SU-DHL-6 (cell line): ENCODE results near the gene CYP4V2.

Experiments used
- H2AFZ ChIP-seq: fragments of 200-600 bp; sonication (generic); 2 replicates; pipeline ENCODE4 v1.6.1; 2014; ENCODE audit warnings: low read depth, mild to moderate bottlenecking, moderate library complexity, mixed read lengths, antibody characterized with exemption, low read length; ENCODE audit not compliant: severe bottlenecking
- H3F3A ChIP-seq: fragments of 200-600 bp; shearing (Covaris generic); 2 replicates; pipeline ENCODE4 v1.6.0; 2016; ENCODE audit warnings: antibody characterized with exemption, mild to moderate bottlenecking; ENCODE audit not compliant: insufficient read depth
- H3K27ac ChIP-seq: fragments of 200-600 bp; sonication (generic); 2 replicates; pipeline ENCODE4 v1.5.1; 2016; ENCODE audit warnings: low read depth, mild to moderate bottlenecking, low read length, moderate library complexity, mixed read lengths
- H3K27me3 ChIP-seq: fragments of 200-600 bp; sonication (generic), shearing (Covaris generic); 2 replicates; pipeline ENCODE4 v1.6.0; 2014; ENCODE audit warnings: mild to moderate bottlenecking, low read length
- H3K36me3 ChIP-seq: fragments of 200-600 bp; sonication (generic); 2 replicates; pipeline ENCODE4 v1.6.1; 2014; ENCODE audit warnings: mild to moderate bottlenecking, low read length, mixed read lengths
- H3K4me2 ChIP-seq: fragments of 300-600, 200-600 bp; shearing (Covaris generic), sonication (generic); 2 replicates; pipeline ENCODE4 v1.6.0; 2014; ENCODE audit warnings: low read length, low read depth, mild to moderate bottlenecking; ENCODE audit not compliant: poor library complexity, severe bottlenecking
- H3K4me3 ChIP-seq: fragments of 200-600 bp; sonication (generic); 2 replicates; pipeline ENCODE4 v1.5.1; 2014; ENCODE audit warnings: antibody characterized with exemption, low read length, mild to moderate bottlenecking, mixed read lengths; ENCODE audit not compliant: insufficient read depth, poor library complexity, severe bottlenecking
- H3K79me2 ChIP-seq: fragments of 200-600 bp; sonication (generic); 2 replicates; pipeline ENCODE4 v1.6.1; 2014; ENCODE audit warnings: mild to moderate bottlenecking, low read length, moderate library complexity; ENCODE audit not compliant: insufficient read depth
- H3K9ac ChIP-seq: fragments of 200-600 bp; sonication (generic); 2 replicates; pipeline ENCODE4 v1.7.0; 2014; ENCODE audit warnings: mild to moderate bottlenecking, low read length
- H3K9me2 ChIP-seq: fragments of 200-600 bp; sonication (generic); replicated peaks from 2 replicates; pipeline ENCODE4 v1.6.1; 2014; ENCODE audit warnings: low read length; ENCODE audit not compliant: insufficient read depth
- H3K9me3 ChIP-seq: fragments of 200-600 bp; sonication (generic); 2 replicates; pipeline ENCODE4 v1.6.1; 2014; ENCODE audit warnings: low read length, mixed read lengths; ENCODE audit not compliant: insufficient read depth
- H4K20me1 ChIP-seq: fragments of 200-600 bp; sonication (generic); 2 replicates; pipeline ENCODE4 v1.6.1; 2014; ENCODE audit warnings: low read depth, mild to moderate bottlenecking, antibody characterized with exemption, low read length, moderate library complexity, mixed read lengths
- EZH2phosphoT487 ChIP-seq: fragments of 200-600 bp; sonication (generic), shearing (Covaris generic); conservative IDR thresholded peaks from 2 replicates; pipeline ENCODE4 v1.6.1; 2018; ENCODE audit warnings: mild to moderate bottlenecking, antibody characterized with exemption, low read length, moderate library complexity, mixed read lengths
- TF ChIP-seq, protein P1 (sequence below): fragments of 200-600 bp; sonication (generic); IDR thresholded peaks from one replicate; pipeline ENCODE4 v1.5.1; 2017; ENCODE audit warnings: antibody characterized with exemption, mild to moderate bottlenecking, low read length, moderate library complexity; ENCODE audit not compliant: insufficient read depth, poor library complexity, severe bottlenecking

CYP4V2 gene

GRCh38 chr4:186255122-186255521, 63.8 kb downstream of the CYP4V2 start:
- Histone ChIP-seq H3K27me3 (no peaks in the 10 kb centered on the region), H3K9ac (no peak overlapping the region), H3K9me2 (no peaks in the 10 kb centered on the region), H3K27ac (no peak overlapping the region), H4K20me1 (no peaks in the 10 kb centered on the region), H3K9me3 (no peaks in the 10 kb centered on the region), H3F3A (no peaks in the 10 kb centered on the region), H2AFZ (no peak overlapping the region), H3K79me2 (no peaks in the 10 kb centered on the region), H3K36me3 (no peaks in the 10 kb centered on the region), H3K4me2 (no peak overlapping the region), H3K4me3 (no peak overlapping the region)
- no peak for TF ChIP-seq EZH2phosphoT487
- TF ChIP-seq, protein P1, sequence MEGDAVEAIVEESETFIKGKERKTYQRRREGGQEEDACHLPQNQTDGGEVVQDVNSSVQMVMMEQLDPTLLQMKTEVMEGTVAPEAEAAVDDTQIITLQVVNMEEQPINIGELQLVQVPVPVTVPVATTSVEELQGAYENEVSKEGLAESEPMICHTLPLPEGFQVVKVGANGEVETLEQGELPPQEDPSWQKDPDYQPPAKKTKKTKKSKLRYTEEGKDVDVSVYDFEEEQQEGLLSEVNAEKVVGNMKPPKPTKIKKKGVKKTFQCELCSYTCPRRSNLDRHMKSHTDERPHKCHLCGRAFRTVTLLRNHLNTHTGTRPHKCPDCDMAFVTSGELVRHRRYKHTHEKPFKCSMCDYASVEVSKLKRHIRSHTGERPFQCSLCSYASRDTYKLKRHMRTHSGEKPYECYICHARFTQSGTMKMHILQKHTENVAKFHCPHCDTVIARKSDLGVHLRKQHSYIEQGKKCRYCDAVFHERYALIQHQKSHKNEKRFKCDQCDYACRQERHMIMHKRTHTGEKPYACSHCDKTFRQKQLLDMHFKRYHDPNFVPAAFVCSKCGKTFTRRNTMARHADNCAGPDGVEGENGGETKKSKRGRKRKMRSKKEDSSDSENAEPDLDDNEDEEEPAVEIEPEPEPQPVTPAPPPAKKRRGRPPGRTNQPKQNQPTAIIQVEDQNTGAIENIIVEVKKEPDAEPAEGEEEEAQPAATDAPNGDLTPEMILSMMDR: no peak

GRCh38 chr4:186258216-186258811, 66.9 kb downstream of the CYP4V2 start:
- H3K9me2 ChIP-seq: no peaks in the 10 kb centered on the region
- no peaks in the 10 kb centered on the region for H3K9me3 ChIP-seq
- no peak overlapping the region for H2AFZ ChIP-seq
- H3K27ac ChIP-seq: no peak overlapping the region
- H3F3A ChIP-seq: no peaks in the 10 kb centered on the region
- H3K4me2 ChIP-seq: no peak overlapping the region
- H3K4me3 ChIP-seq: no peak overlapping the region
- TF ChIP-seq EZH2phosphoT487: no peak
- TF ChIP-seq, protein P1: no peak
- no peaks in the 10 kb centered on the region for H3K36me3 ChIP-seq
- H3K79me2 ChIP-seq: no peaks in the 10 kb centered on the region
- no peaks in the 10 kb centered on the region for H4K20me1 ChIP-seq
- H3K27me3 ChIP-seq: no peaks in the 10 kb centered on the region
- no peak overlapping the region for H3K9ac ChIP-seq

DNA sequence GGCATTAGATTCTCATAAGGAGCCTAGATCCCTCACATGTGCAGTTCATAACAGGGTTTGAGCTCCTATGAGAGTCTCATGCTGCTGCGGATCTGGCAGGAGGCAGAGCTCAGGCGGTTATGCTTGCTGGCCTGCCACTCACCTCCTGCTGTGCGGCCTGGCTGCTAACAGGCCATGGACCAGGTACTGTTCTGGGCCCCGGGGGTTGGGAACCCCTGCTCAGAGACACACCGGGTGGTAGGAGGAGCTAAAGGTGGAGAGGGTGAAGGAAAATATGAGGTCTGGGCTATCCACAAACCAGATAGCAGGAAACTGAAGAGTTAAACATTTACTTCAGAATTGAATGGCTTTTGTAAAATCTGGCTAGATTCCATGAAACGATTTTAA, 68.7 kb downstream of the CYP4V2 start:
- no peak overlapping the region for H3K9ac ChIP-seq
- H3F3A ChIP-seq: no peaks in the 10 kb centered on the region
- no peaks in the 10 kb centered on the region for H3K27me3 ChIP-seq
- no peak overlapping the region for H3K4me3 ChIP-seq
- no peaks in the 10 kb centered on the region for H3K9me3 ChIP-seq
- H3K79me2 ChIP-seq: no peaks in the 10 kb centered on the region
- H3K36me3 ChIP-seq: no peaks in the 10 kb centered on the region
- no peak for TF ChIP-seq EZH2phosphoT487
- TF ChIP-seq, protein P1: no peak
- H3K4me2 ChIP-seq: no peak overlapping the region
- H3K9me2 ChIP-seq: no peaks in the 10 kb centered on the region
- no peak overlapping the region for H3K27ac ChIP-seq
- H4K20me1 ChIP-seq: no peaks in the 10 kb centered on the region
- no peak overlapping the region for H2AFZ ChIP-seq
